Measurements from ENCODE around the gene DEPDC1. TPM values are rescaled to one million over a fixed set of nuclear protein-coding genes. Genes with fewer than 3 reads are reported as not detected.

DEPDC1 gene
- total RNA-seq, 6 experiments from 2014 or later = 0.15 to 1.4 (median 0.43) TPM; not detected in 1

- TF ChIP-seq POLR2A (IDR thresholded peaks at IDR 0.05) (no peak), CTCF (IDR thresholded peaks at IDR 0.05) (no peak)
- H3K9me3 ChIP-seq = no peaks in the 10 kb centered on the region
- no peak for ATAC-seq
- no peak overlapping the region for H3K4me3 ChIP-seq
- H3K4me1 ChIP-seq = no peaks in the 10 kb centered on the region
- no peaks in the 10 kb centered on the region for H3K36me3 ChIP-seq
- no peak for DNase-seq
- no peak overlapping the region for H3K27ac ChIP-seq
- intact Hi-C loops (cut with DNase I) = no loop called here
- H3K27me3 ChIP-seq = no peaks in the 10 kb centered on the region
Measured at GRCh38 chr1:68473060-68473459, 23.8 kb downstream of the DEPDC1 start.

GRCh38 chr1:68470388-68470970 is 26.4 kb downstream of the DEPDC1 start:
- H3K4me3 ChIP-seq = no peak overlapping the region
- H3K4me1 ChIP-seq = no peaks in the 10 kb centered on the region
- DNase-seq = no peak
- intact Hi-C loops (cut with DNase I) = no loop called here
- no peak overlapping the region for H3K27ac ChIP-seq
- no peaks in the 10 kb centered on the region for H3K27me3 ChIP-seq
- TF ChIP-seq POLR2A (IDR thresholded peaks at IDR 0.05) (no peak), CTCF (IDR thresholded peaks at IDR 0.05) (peak; percentile 25 to 58 (median 54))
- 82% methylated on average over 2 of the region's 2 CpGs for WGBS (ENCODE audit: insufficient coverage, low coverage, low lambda C conversion rate, missing lambda C conversion rate)
- no peaks in the 10 kb centered on the region for H3K36me3 ChIP-seq
- no peaks in the 10 kb centered on the region for H3K9me3 ChIP-seq
- peak in 1 of 4 donors; percentile 28 for ATAC-seq

GRCh38 chr1:68464891-68465290 is 32.0 kb downstream of the DEPDC1 start:
- TF ChIP-seq POLR2A (IDR thresholded peaks at IDR 0.05) = no peak
- TF ChIP-seq CTCF (IDR thresholded peaks at IDR 0.05) = no peak
- ATAC-seq (no peak), DNase-seq (no peak)
- Histone ChIP-seq H3K4me1 (no peaks in the 10 kb centered on the region), H3K9me3 (no peaks in the 10 kb centered on the region), H3K36me3 (no peaks in the 10 kb centered on the region), H3K4me3 (no peak overlapping the region), H3K27ac (no peak overlapping the region), H3K27me3 (no peaks in the 10 kb centered on the region)
- WGBS (ENCODE audit: insufficient coverage, low coverage, low lambda C conversion rate, missing lambda C conversion rate) = 52% methylated on average over 6 of the region's 6 CpGs
- intact Hi-C loops (cut with DNase I) = no loop called here

GRCh38 chr1:68460935-68461334 is 35.9 kb downstream of the DEPDC1 start:
- Histone ChIP-seq H3K36me3 (no peaks in the 10 kb centered on the region), H3K27me3 (no peaks in the 10 kb centered on the region), H3K9me3 (no peaks in the 10 kb centered on the region), H3K4me1 (no peaks in the 10 kb centered on the region), H3K4me3 (no peak overlapping the region), H3K27ac (no peak overlapping the region)
- intact Hi-C loops (cut with DNase I) = no loop called here
- 59% methylated on average over 4 of the region's 4 CpGs for WGBS (ENCODE audit: insufficient coverage, low coverage, low lambda C conversion rate, missing lambda C conversion rate)
- no peak for TF ChIP-seq POLR2A (IDR thresholded peaks at IDR 0.05)
- no peak for TF ChIP-seq CTCF (IDR thresholded peaks at IDR 0.05)
- ATAC-seq (no peak), DNase-seq (no peak)

- Histone ChIP-seq H3K4me3 (no peak overlapping the region), H3K4me1 (no peaks in the 10 kb centered on the region), H3K9me3 (no peaks in the 10 kb centered on the region), H3K36me3 (no peaks in the 10 kb centered on the region), H3K27ac (no peak overlapping the region), H3K27me3 (no peaks in the 10 kb centered on the region)
- no peak for DNase-seq
- intact Hi-C loops (cut with DNase I) = no loop called here
- ATAC-seq = no peak
- 71% methylated on average over 1 of the region's 1 CpG for WGBS (ENCODE audit: insufficient coverage, low coverage, low lambda C conversion rate, missing lambda C conversion rate)
- TF ChIP-seq POLR2A (IDR thresholded peaks at IDR 0.05) = no peak
- no peak for TF ChIP-seq CTCF (IDR thresholded peaks at IDR 0.05)
Measured at GRCh38 chr1:68459796-68460195, 37.1 kb downstream of the DEPDC1 start.
